H9 (cell line): Measurements from ENCODE around the gene KCNH1. TPM values are rescaled to one million over a fixed set of nuclear protein-coding genes. Genes with fewer than 3 reads are reported as not detected.

Source experiments
- DNase-seq: peaks from one replicate; pipeline ENCODE4 v3.0.0-alpha.2; 2017
- H2AFZ ChIP-seq: one replicate; pipeline ENCODE4 v1.6.1; 2013; ENCODE audit warnings: mild to moderate bottlenecking, low read length, control low read depth, moderate library complexity
- H2AK5ac ChIP-seq: 2 replicates; pipeline ENCODE4 v1.6.1; 2013; ENCODE audit warnings: low read length, control low read depth, mixed read lengths; ENCODE audit not compliant: insufficient read length
- H2BK120ac ChIP-seq: one replicate; pipeline ENCODE4 v1.6.1; 2013; ENCODE audit warnings: low read depth, mild to moderate bottlenecking, low read length, control low read depth, inconsistent platforms; ENCODE audit not compliant: poor library complexity, severe bottlenecking
- H2BK12ac ChIP-seq: 2 replicates; pipeline ENCODE4 v1.6.1; 2013; ENCODE audit warnings: low read length, control low read depth, mixed read lengths, low read depth; ENCODE audit not compliant: insufficient read length
- H2BK15ac ChIP-seq: 2 replicates; pipeline ENCODE4 v1.6.1; 2013; ENCODE audit warnings: low read depth, low read length, control low read depth
- H2BK20ac ChIP-seq: one replicate; pipeline ENCODE4 v1.6.1; 2013; ENCODE audit warnings: low read depth, mild to moderate bottlenecking, low read length, control low read depth, inconsistent platforms; ENCODE audit not compliant: poor library complexity, severe bottlenecking
- H2BK5ac ChIP-seq: 2 replicates; pipeline ENCODE4 v1.6.1; 2013; ENCODE audit warnings: low read length, control low read depth, mixed read lengths; ENCODE audit not compliant: insufficient read length
- H3K14ac ChIP-seq: 2 replicates; pipeline ENCODE4 v1.6.1; 2013; ENCODE audit warnings: low read length, control low read depth; ENCODE audit not compliant: insufficient read depth
- H3K18ac ChIP-seq: 2 replicates; pipeline ENCODE4 v1.6.1; 2013; ENCODE audit warnings: low read depth, mild to moderate bottlenecking, mixed read lengths, low read length, control low read depth; ENCODE audit not compliant: insufficient read length
- H3K23ac ChIP-seq: 2 replicates; pipeline ENCODE4 v1.6.1; 2013; ENCODE audit warnings: low read length, control low read depth, mixed read lengths, low read depth; ENCODE audit not compliant: insufficient read length
- H3K23me2 ChIP-seq: 2 replicates; pipeline ENCODE4 v1.6.1; 2013; ENCODE audit warnings: low read depth, mild to moderate bottlenecking, mixed read lengths, low read length, control low read depth; ENCODE audit not compliant: insufficient read length, poor library complexity, severe bottlenecking
- H3K27ac ChIP-seq: 2 replicates; pipeline ENCODE4 v1.5.1; 2013; ENCODE audit warnings: low read length, control low read depth, mixed read lengths, low read depth; ENCODE audit not compliant: insufficient read length
- H3K27me3 ChIP-seq: 2 replicates; pipeline ENCODE4 v1.6.1; 2013; ENCODE audit warnings: low read length, control low read depth, inconsistent platforms; ENCODE audit not compliant: insufficient read depth
- H3K4ac ChIP-seq: 2 replicates; pipeline ENCODE4 v1.6.1; 2013; ENCODE audit warnings: low read depth, mild to moderate bottlenecking, control low read depth, inconsistent platforms, low read length, moderate library complexity
- H3K4me1 ChIP-seq: 2 replicates; pipeline ENCODE4 v1.6.1; 2013; ENCODE audit warnings: low read length, control low read depth, inconsistent platforms; ENCODE audit not compliant: insufficient read depth
- H3K4me2 ChIP-seq: 2 replicates; pipeline ENCODE4 v1.6.1; 2013; ENCODE audit warnings: low read length, control low read depth, mixed read lengths; ENCODE audit not compliant: insufficient read length, insufficient read depth
- H3K56ac ChIP-seq: 2 replicates; pipeline ENCODE4 v1.6.1; 2013; ENCODE audit warnings: low read depth, mild to moderate bottlenecking, mixed read lengths, low read length, control low read depth; ENCODE audit not compliant: insufficient read length
- H3K79me1 ChIP-seq: 2 replicates; pipeline ENCODE4 v1.6.1; 2013; ENCODE audit warnings: low read depth, mild to moderate bottlenecking, moderate library complexity, low read length, control low read depth, inconsistent platforms; ENCODE audit not compliant: insufficient read depth, poor library complexity, severe bottlenecking
- H3K79me2 ChIP-seq: 2 replicates; pipeline ENCODE4 v1.6.1; 2013; ENCODE audit warnings: low read length, control low read depth, inconsistent platforms; ENCODE audit not compliant: insufficient read depth
- H3K9ac ChIP-seq: 2 replicates; pipeline ENCODE4 v1.6.1; 2013; ENCODE audit warnings: low read length, control low read depth, mixed read lengths; ENCODE audit not compliant: insufficient read length; ENCODE audit errors: extremely low read depth
- H3K9me3 ChIP-seq: one replicate; pipeline ENCODE4 v1.6.1; 2013; ENCODE audit warnings: low read depth, low read length, inconsistent platforms; ENCODE audit not compliant: control insufficient read depth
- H3T11ph ChIP-seq: one replicate; pipeline ENCODE4 v1.6.1; 2013; ENCODE audit warnings: mild to moderate bottlenecking, low read length, control low read depth, inconsistent platforms
- H4K20me1 ChIP-seq: one replicate; pipeline ENCODE4 v1.6.1; 2013; ENCODE audit not compliant: control insufficient read depth, insufficient read length, insufficient read depth
- H4K5ac ChIP-seq: 2 replicates; pipeline ENCODE4 v1.6.1; 2013; ENCODE audit warnings: low read depth, mild to moderate bottlenecking, mixed read lengths, low read length, control low read depth; ENCODE audit not compliant: insufficient read length
- H4K8ac ChIP-seq: replicated peaks from 2 replicates; pipeline ENCODE4 v1.6.1; 2013; ENCODE audit warnings: low read length, control low read depth, mixed read lengths, low read depth; ENCODE audit not compliant: insufficient read length
- H4K91ac ChIP-seq: 2 replicates; pipeline ENCODE4 v1.6.1; 2013; ENCODE audit warnings: low read depth, mild to moderate bottlenecking, moderate library complexity, mixed read lengths, low read length, control low read depth; ENCODE audit not compliant: insufficient read length
- H3K27ac Mint-ChIP-seq, 3 experiments: 2 replicates in 2 of 3; 3 replicates in 1 of 3; pipeline ENCODE4 v1.8.0; 2020 to 2021; ENCODE audit warnings: mixed read lengths in 3 of 3, mild to moderate bottlenecking in 1 of 3, moderate library complexity in 1 of 3
- H3K27me3 Mint-ChIP-seq: 2 replicates; pipeline ENCODE4 v1.8.0; 2021; ENCODE audit warnings: low read depth, mild to moderate bottlenecking, moderate library complexity, mixed read lengths
- H3K36me3 Mint-ChIP-seq, 3 experiments: 2 replicates in 2 of 3; 3 replicates in 1 of 3; pipeline ENCODE4 v1.8.0; 2020 to 2021; ENCODE audit warnings: low read depth in 3 of 3, mixed read lengths in 3 of 3; ENCODE audit not compliant: insufficient read depth in 1 of 3
- H3K4me1 Mint-ChIP-seq, 2 experiments: 2 replicates each; pipeline ENCODE4 v1.8.0; 2020; ENCODE audit warnings: mixed read lengths in 2 of 2
- H3K4me3 Mint-ChIP-seq, 2 experiments: 2 replicates in 1 of 2; 3 replicates in 1 of 2; pipeline ENCODE4 v1.8.0; 2020 to 2021; ENCODE audit warnings: mild to moderate bottlenecking in 2 of 2, mixed read lengths in 2 of 2, moderate library complexity in 1 of 2
- H3K9me3 Mint-ChIP-seq, 2 experiments: 2 replicates in 1 of 2; 3 replicates in 1 of 2; pipeline ENCODE4 v1.8.0; 2020; ENCODE audit warnings: mild to moderate bottlenecking in 2 of 2, mixed read lengths in 2 of 2, moderate library complexity in 1 of 2
- WGBS: extraction: QIAGEN DNeasy Blood & Tissue Kit; methylation state at CpG from one replicate; pipeline ENCODE4 v1.1.7; 2013; ENCODE audit warnings: missing lambda C conversion rate, low lambda C conversion rate, mixed read lengths; ENCODE audit not compliant: insufficient read length; ENCODE audit errors: extremely low coverage; 5-methylcytosine and 5-hydroxymethylcytosine counted together
- total RNA-seq: library from RNA; stranded (reverse); gene quantifications from 2 replicates; pipeline ENCODE4 v1.2.1, GENCODE V29; 2021
- TF ChIP-seq, protein P1 (sequence below): fragments of 200-600 bp; sonication (generic); conservative IDR thresholded peaks from 3 replicates; pipeline ENCODE4 v1.8.0; 2021; ENCODE audit warnings: antibody characterized with exemption, mild to moderate bottlenecking

The KCNH1 gene
- total RNA-seq, 1 experiment from 2014 or later = 0.11 TPM

DNA sequence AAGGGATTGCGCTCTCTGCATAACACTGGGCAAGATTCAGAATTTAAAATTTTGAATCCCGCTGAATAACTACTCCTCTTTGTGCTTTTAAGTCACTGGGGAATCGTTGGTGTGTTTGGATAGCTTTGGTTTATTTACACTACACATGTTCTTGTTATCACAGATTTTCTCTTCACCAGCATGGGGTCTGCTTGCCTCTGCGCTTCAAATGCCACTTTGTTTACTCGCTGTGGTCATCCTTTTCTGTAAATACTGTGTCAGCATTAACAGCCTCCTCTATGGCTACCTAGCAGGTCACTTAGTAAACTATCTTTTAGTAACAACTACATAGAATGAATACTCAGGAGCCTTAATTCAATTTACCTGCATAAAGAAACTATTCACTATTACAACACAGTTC is 14.4 kb upstream of the KCNH1 start:
- H3K27ac Mint-ChIP-seq = no peak overlapping the region; a peak in 1 of 7 replicates
- Histone ChIP-seq H3K9ac (no peak overlapping the region), H3K4me2 (no peak overlapping the region), H3K14ac (no peak overlapping the region), H3K23me2 (no peaks in the 10 kb centered on the region), H3K4me1 (no peaks in the 10 kb centered on the region; the same call in 1 of the 2 replicates), H2BK5ac (peak overlapping the region; percentile 50), H3K4ac (no peak overlapping the region), H2BK120ac (no peak overlapping the region), H3K79me1 (no peaks in the 10 kb centered on the region), H3K79me2 (no peaks in the 10 kb centered on the region), H3K18ac (no peak overlapping the region), H3K56ac (no peak overlapping the region), H2BK20ac (no peak overlapping the region), H4K91ac (no peak overlapping the region), H4K5ac (no peak overlapping the region), H3K27me3 (no peaks in the 10 kb centered on the region), H3K23ac (no peak overlapping the region), H3K9me3 (no peaks in the 10 kb centered on the region), H3K27ac (no peak overlapping the region), H2BK15ac (no peak overlapping the region), H3T11ph (no peak overlapping the region), H4K20me1 (no peaks in the 10 kb centered on the region), H2BK12ac (no peak overlapping the region), H2AFZ (no peak overlapping the region), H4K8ac (no peak overlapping the region), H2AK5ac (no peak overlapping the region)
- peaks cover 8 to 9% of the 10 kb centered on the region in 2 experiments for H3K4me1 Mint-ChIP-seq
- no peaks in the 10 kb centered on the region; a peak in 1 of 5 replicates for H3K9me3 Mint-ChIP-seq
- DNase-seq = no peak
- TF ChIP-seq, protein P1, sequence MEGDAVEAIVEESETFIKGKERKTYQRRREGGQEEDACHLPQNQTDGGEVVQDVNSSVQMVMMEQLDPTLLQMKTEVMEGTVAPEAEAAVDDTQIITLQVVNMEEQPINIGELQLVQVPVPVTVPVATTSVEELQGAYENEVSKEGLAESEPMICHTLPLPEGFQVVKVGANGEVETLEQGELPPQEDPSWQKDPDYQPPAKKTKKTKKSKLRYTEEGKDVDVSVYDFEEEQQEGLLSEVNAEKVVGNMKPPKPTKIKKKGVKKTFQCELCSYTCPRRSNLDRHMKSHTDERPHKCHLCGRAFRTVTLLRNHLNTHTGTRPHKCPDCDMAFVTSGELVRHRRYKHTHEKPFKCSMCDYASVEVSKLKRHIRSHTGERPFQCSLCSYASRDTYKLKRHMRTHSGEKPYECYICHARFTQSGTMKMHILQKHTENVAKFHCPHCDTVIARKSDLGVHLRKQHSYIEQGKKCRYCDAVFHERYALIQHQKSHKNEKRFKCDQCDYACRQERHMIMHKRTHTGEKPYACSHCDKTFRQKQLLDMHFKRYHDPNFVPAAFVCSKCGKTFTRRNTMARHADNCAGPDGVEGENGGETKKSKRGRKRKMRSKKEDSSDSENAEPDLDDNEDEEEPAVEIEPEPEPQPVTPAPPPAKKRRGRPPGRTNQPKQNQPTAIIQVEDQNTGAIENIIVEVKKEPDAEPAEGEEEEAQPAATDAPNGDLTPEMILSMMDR = no peak
- no peak overlapping the region for H3K4me3 Mint-ChIP-seq
- no CpG with 5 or more reads among the region's 5 CpGs for WGBS
- H3K27me3 Mint-ChIP-seq = no peaks in the 10 kb centered on the region
- no peaks in the 10 kb centered on the region; a peak in 1 of 7 replicates for H3K36me3 Mint-ChIP-seq
